HG02840 (cell line): ENCODE results near the gene PCDHGC3.
"Not testable (repeated sequence)": the region's sequence is repeated elsewhere in the genome, so short reads cannot be mapped to it uniquely, and the experiment has no call there.

Source experiments
- ATAC-seq: cut with Tn5 transposase; IDR thresholded peaks from one replicate; pipeline ENCODE4 v1.9.1; 2021; ENCODE audit warnings: mild to moderate bottlenecking, moderate library complexity, moderate number of reproducible peaks; ENCODE audit not compliant: unreplicated experiment, low FRiP score

The PCDHGC3 gene

DNA sequence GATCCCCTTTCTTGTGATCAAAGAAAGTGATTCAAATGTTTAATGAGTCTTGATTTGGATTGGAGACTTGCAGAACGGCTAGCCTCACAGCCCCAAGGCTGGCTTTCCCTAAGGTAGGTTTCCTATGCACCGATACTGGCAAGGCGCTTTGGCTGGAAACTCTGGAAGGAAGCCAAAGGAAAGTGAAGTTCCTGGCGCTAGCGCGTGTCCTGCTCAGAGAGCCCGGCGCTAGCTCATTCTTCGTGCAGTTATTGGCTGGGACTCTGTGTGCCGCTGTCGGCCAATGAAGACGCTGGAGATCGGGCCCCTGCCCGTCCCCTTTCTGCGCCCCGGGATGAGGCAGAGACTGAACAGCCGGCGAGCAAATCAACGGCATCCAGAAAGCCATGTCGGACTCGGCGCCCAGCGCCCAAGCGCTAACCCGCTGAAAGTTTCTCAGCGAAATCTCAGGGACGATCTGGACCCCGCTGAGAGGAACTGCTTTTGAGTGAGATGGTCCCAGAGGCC is at the start of gene PCDHGC3:
PCDHGC3 (plus strand) TSS at position 342 of the 507 bp plus-strand sequence; CDS start at position 493, 151 bp downstream.
- peak; percentile 97 for ATAC-seq

DNA sequence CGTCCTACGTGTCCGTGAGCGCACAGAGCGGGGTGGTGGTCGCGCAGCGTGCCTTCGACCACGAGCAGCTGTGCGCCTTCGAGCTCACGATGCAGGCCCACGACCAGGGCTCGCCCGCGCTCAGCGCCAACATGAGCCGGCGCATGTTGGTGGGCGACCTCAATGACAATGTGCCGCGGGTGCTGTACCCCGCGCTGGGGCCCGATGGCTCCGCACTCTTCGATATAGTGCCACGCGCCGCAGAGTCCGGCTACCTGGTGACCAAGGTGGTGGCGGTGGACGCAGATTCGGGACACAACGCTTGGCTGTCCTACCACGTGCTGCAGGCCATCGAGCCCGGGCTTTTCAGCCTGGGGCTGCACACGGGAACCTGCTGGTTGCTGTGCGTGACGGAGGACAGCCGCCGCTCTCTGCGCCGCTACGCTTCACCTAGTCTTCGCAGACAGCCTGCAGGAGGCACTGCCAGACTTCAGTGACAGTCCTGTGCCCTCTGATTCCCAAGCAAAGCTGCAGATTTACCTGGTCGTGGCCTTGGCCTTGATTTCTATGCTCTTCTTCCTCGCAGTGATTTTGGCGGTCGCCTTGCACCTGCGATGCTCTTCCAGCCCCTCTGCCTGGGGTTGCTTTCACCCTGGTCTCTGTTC is 47.9 kb upstream of the PCDHGC3 start:
- ATAC-seq: no peak

DNA sequence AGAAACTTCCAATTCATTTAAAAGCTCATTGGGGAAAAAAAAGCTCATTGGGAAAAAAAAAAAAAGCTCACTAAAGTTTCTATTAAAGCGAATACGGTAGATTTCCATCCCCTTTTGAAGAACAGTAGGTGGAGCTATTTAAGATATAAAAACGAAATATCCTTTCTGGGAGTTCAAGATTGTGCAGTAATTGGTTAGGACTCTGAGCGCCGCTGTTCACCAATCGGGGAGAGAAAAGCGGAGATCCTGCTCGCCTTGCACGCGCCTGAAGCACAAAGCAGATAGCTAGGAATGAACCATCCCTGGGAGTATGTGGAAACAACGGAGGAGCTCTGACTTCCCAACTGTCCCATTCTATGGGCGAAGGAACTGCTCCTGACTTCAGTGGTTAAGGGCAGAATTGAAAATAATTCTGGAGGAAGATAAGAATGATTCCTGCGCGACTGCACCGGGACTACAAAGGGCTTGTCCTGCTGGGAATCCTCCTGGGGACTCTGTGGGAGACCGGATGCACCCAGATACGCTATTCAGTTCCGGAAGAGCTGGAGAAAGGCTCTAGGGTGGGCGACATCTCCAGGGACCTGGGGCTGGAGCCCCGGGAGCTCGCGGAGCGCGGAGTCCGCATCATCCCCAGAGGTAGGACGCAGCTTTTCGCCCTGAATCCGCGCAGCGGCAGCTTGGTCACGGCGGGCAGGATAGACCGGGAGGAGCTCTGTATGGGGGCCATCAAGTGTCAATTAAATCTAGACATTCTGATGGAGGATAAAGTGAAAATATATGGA is 45.2 kb upstream of the PCDHGC3 start, which contains the start of gene PCDHGA12:
PCDHGA12 (plus strand) TSS at position 176 of the 782 bp plus-strand sequence; CDS start at position 429, 253 bp downstream.
- ATAC-seq: no peak

DNA sequence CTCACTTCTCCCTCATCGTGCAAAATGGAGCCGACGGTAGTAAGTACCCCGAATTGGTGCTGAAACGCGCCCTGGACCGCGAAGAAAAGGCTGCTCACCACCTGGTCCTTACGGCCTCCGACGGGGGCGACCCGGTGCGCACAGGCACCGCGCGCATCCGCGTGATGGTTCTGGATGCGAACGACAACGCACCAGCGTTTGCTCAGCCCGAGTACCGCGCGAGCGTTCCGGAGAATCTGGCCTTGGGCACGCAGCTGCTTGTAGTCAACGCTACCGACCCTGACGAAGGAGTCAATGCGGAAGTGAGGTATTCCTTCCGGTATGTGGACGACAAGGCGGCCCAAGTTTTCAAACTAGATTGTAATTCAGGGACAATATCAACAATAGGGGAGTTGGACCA is 44.5 kb upstream of the PCDHGC3 start:
- no peak for ATAC-seq

DNA sequence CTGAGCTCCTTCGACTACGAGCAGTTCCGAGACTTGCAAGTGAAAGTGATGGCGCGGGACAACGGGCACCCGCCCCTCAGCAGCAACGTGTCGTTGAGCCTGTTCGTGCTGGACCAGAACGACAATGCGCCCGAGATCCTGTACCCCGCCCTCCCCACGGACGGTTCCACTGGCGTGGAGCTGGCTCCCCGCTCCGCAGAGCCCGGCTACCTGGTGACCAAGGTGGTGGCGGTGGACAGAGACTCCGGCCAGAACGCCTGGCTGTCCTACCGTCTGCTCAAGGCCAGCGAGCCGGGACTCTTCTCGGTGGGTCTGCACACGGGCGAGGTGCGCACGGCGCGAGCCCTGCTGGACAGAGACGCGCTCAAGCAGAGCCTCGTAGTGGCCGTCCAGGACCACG is 43.5 kb upstream of the PCDHGC3 start:
- not testable (repeated sequence) for ATAC-seq

DNA sequence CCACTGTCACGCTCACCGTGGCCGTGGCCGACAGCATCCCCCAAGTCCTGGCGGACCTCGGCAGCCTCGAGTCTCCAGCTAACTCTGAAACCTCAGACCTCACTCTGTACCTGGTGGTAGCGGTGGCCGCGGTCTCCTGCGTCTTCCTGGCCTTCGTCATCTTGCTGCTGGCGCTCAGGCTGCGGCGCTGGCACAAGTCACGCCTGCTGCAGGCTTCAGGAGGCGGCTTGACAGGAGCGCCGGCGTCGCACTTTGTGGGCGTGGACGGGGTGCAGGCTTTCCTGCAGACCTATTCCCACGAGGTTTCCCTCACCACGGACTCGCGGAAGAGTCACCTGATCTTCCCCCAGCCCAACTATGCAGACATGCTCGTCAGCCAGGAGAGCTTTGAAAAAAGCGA is 43.0 kb upstream of the PCDHGC3 start:
- ATAC-seq: not testable (repeated sequence)

DNA sequence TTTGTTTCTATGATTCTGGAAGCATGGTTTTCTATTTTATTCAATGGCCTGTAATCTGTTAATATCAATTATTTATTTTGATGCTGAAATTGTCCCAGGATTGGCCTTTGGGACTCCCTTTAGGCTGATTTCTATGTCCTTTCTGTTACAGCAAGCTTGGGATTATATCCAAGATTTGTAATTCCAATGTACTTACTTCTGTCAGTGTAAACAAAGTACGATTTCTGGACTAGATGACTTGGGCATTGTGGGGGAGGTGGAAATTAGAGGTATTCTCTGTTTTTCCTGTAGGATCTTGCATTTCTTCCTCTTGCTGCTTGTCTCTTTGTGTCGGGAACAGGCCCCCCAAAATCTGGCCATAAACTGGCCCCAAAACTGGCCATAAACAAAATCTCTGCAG is 41.8 kb upstream of the PCDHGC3 start:
- no peak for ATAC-seq

DNA sequence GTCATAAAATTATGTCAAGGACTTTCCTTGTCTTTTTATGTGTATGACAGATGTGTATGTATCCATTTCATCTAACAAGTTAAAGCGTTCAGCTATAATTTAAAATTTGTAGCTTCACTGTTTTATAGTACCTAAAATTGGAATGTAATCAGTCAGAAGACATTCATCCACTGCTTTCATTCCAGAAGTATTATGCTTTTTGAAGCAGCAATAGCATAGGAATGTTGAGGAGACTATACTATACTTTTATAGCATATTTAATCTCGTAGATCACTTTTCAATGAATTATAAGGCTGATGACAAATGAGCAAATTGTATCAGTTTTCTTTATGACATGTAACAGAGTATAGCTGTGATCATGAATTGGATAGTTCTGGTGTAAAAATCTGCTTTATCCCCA is 38.5 kb upstream of the PCDHGC3 start:
- no peak for ATAC-seq

DNA sequence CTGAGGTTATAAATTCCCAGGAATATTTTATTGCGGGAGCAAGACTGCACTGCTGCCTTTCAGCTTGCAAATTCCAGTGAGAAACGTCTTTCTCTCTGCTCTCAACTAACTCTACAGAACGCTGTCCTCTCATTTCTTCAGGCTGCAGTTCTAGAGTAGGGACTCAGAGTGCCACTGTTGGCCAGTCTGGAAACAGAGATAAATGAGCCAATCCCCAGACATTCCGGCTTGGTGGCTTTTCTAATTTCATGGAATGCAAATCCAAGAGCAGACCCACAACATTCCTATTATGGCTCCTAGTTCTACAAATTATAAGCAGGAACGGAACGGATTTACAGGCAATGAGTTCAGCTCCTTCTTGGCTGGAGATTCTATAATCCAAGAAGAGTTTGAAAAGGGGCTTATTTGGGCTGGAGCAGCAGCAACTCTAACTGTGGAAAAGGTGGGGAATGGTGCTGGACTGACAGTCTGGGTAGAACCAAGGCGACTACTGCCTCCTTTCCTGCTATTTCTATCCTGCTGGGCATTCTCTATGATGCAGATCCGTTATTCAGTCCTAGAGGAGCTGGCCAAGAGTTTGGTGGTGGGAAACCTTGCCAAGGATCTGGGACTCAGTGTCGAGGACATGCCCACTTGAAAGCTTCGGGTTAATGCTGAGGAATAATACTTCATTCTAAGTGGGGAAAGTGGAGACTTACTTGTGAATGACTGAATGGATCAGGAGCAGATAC is 36.2 kb upstream of the PCDHGC3 start:
- no peak for ATAC-seq

DNA sequence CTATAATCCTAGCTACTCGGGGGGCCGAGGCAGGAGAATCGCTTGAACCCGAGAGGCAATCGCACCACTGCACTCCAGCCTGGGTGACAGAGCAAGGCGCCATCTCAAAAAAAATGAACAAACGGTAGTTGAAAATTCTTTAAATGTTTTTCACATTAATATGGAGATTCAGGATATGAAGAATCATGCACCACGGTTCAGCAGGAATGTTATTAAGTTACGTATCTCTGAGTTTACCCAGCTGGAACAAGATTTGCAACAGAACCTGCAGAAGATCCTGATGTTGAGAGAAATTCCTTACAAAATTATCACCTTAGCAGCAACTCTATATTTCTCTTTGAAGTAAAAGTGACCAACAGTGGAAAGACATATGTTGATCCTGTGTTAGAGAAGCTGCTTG is 35.4 kb upstream of the PCDHGC3 start:
- ATAC-seq: no peak

DNA sequence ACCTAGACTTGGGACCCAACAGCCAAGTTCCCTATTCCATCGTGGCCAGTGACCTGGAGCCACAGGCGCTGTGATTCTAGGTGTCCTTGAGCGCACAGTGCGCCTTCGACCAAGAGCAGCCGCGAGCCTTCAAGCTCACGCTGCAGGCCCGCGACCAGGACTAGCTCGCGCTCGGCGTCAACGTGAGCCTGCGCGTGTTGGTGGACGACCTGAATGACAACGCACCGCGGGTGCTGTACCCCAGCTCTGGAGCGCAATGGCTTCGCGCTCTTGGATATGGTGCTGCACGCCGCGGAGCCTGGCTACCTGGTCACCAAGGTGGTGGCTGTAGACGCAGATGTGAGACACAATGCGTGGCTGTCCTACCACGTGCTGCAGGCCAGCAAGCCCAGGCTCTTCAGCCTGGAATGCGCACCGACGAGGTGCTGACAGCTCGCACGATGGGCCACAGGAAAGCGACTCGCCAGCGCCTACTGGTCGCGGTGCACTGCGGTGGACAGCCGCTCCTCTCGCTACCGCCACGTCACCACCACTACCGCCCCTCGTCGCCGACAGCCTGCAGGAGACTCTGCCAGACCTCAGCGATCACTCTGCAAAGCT is 34.1 kb upstream of the PCDHGC3 start:
- no peak for ATAC-seq

DNA sequence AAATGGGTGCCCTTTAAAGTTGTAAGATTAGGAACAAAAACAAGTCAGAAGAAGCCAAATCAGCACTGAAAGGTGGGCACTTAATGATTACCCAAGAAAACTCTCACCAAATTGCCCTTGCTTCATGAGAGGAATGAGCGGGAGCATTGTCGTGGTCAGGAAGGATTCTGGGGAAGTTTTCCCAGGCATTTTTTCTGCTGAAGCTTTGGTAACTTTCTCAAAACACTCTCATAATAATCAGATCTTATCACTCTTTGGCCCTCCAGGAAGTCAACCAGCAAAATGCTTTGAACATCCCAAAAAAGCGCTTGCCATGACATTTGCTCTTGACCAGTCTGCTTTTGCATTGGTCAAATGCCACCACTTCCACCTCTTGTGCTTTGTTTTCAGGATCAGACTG is 10.4 kb upstream of the PCDHGC3 start:
- no peak for ATAC-seq

DNA sequence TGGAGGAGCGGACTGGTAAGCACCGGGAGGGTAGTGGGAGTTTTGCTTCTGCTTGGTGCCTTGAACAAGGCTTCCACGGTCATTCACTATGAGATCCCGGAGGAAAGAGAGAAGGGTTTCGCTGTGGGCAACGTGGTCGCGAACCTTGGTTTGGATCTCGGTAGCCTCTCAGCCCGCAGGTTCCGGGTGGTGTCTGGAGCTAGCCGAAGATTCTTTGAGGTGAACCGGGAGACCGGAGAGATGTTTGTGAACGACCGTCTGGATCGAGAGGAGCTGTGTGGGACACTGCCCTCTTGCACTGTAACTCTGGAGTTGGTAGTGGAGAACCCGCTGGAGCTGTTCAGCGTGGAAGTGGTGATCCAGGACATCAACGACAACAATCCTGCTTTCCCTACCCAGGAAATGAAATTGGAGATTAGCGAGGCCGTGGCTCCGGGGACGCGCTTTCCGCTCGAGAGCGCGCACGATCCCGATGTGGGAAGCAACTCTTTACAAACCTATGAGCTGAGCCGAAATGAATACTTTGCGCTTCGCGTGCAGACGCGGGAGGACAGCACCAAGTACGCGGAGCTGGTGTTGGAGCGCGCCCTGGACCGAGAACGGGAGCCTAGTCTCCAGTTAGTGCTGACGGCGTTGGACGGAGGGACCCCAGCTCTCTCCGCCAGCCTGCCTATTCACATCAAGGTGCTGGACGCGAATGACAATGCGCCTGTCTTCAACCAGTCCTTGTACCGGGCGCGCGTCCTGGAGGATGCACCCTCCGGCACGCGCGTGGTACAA is 556 bp downstream of the PCDHGC3 start:
- ATAC-seq: peak; percentile 20

DNA sequence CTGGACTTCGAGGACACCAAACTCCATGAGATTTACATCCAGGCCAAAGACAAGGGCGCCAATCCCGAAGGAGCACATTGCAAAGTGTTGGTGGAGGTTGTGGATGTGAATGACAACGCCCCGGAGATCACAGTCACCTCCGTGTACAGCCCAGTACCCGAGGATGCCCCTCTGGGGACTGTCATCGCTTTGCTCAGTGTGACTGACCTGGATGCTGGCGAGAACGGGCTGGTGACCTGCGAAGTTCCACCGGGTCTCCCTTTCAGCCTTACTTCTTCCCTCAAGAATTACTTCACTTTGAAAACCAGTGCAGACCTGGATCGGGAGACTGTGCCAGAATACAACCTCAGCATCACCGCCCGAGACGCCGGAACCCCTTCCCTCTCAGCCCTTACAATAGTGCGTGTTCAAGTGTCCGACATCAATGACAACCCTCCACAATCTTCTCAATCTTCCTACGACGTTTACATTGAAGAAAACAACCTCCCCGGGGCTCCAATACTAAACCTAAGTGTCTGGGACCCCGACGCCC is 1.3 kb downstream of the PCDHGC3 start:
- no peak for ATAC-seq

DNA sequence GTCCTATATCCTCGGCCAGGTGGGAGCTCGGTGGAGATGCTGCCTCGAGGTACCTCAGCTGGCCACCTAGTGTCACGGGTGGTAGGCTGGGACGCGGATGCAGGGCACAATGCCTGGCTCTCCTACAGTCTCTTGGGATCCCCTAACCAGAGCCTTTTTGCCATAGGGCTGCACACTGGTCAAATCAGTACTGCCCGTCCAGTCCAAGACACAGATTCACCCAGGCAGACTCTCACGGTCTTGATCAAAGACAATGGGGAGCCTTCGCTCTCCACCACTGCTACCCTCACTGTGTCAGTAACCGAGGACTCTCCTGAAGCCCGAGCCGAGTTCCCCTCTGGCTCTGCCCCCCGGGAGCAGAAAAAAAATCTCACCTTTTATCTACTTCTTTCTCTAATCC is 2.0 kb downstream of the PCDHGC3 start:
- ATAC-seq: no peak

DNA sequence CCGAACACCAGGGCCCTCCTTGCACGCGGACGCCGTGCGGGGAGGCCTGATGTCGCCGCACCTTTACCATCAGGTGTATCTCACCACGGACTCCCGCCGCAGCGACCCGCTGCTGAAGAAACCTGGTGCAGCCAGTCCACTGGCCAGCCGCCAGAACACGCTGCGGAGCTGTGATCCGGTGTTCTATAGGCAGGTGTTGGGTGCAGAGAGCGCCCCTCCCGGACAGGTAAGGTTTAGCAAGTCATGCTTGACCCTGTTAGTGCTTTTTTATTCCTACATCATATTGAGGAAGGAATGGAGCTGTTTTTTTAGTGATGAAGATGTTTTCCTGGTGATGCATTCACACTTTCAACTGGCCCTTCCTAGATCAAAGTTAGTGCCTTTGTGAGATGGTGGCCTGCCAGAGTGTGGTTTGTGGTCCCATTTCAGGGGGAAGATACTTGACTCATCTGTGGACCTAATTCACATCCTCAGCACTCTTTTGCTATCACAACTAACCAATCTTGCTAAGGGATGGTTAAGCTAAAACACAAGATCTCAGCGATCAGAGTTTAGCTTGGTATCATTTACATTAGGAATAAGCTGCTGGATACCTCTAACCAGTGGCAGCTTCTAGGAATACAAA is 2.7 kb downstream of the PCDHGC3 start:
- no peak for ATAC-seq

DNA sequence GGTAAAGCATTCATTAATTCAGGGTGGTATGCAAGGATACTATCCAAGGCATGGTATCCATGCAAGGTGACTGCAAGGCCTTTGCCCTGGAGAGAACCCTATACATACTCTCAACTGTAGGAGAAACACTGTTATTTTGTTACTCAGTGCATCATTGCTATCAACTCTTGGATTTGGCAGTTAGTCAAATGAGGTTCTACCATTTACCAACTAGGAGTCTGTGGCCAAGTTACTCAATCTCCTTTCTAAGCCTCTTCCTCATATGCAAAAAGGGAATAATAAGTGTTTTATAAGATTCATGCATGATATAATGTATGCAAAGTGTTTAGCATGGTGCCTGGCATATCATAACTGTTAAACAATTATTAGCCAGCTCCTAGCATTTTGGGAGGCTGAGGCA is 4.0 kb downstream of the PCDHGC3 start:
- ATAC-seq: no peak

DNA sequence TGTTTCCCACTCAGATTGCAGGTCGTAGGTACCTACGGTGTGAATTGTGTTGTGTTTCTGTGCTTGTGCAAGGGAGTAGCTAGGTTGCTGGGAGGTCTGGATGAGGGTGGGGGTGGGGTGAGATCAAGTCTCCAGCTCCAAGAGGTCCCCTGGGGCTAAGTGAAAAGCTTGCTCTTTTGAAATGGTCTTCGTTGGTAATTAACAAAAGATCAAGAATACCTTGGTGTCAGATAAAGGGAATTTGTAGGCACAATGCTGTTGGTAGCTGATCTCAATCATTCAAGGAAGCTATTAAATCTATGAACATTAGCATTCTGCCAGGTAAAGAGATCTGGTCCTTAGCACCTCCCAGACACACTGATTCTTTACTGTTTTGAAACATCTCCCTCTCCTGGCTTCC is 8.1 kb downstream of the PCDHGC3 start:
- no peak for ATAC-seq

DNA sequence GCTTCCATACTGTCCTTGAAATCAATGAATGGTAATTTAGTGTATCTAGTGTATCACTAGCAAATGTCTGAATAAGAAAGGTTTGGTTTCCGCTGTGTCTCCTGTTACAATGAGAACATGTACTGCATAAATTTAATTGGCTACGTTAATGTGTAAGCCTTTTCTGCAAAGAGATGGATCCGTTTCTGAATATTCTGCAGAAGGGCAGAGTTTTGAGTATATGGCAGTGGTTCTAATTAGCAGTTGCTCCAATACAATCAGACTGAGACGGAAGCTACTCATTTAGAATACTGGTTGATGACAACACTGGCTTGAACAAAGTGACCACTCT is 8.5 kb downstream of the PCDHGC3 start:
- no peak for ATAC-seq
